Liver (tissue), 9 donors: ENCODE data around the gene PREX1. TPM values are rescaled to one million over a fixed set of nuclear protein-coding genes. Genes with fewer than 3 reads are reported as not detected.

Experiments
- DNase-seq: peaks from one replicate; pipeline ENCODE4 v3.0.0-alpha.2; 2017; ENCODE audit warnings: low spot score
- H3K27ac ChIP-seq, 2 donors: one replicate each; pipeline ENCODE4 v1.7.0; 2013; ENCODE audit warnings: inconsistent platforms in 2 of 2, low read length in 2 of 2, control low read depth in 1 of 2, low read depth in 1 of 2, mild to moderate bottlenecking in 1 of 2
- H3K27me3 ChIP-seq, 4 donors: one replicate each; pipeline versions ENCODE4 v1.6.1 to v1.7.0; 2013; ENCODE audit warnings: low read length in 3 of 4, inconsistent platforms in 1 of 4, mild to moderate bottlenecking in 1 of 4, moderate library complexity in 1 of 4; ENCODE audit not compliant: control insufficient read depth in 4 of 4, insufficient read depth in 4 of 4
- H3K36me3 ChIP-seq, 4 donors: one replicate each; pipeline versions ENCODE4 v1.6.1 to v1.7.0; 2013; ENCODE audit warnings: low read length in 3 of 4, mild to moderate bottlenecking in 3 of 4, low read depth in 1 of 4, moderate library complexity in 1 of 4; ENCODE audit not compliant: control insufficient read depth in 4 of 4, insufficient read depth in 3 of 4
- H3K4me1 ChIP-seq, 4 donors: one replicate each; pipeline versions ENCODE4 v1.6.1 to v1.7.0; 2013; ENCODE audit warnings: low read length in 3 of 4, mild to moderate bottlenecking in 3 of 4, moderate library complexity in 1 of 4; ENCODE audit not compliant: control insufficient read depth in 4 of 4, insufficient read depth in 4 of 4
- H3K4me3 ChIP-seq, 3 donors: one replicate each; pipeline versions ENCODE4 v1.6.1 to v1.7.0; 2013; ENCODE audit warnings: low read length in 3 of 3, control low read depth in 1 of 3, low read depth in 1 of 3, mild to moderate bottlenecking in 1 of 3
- H3K9ac ChIP-seq, 2 donors: one replicate each; pipeline ENCODE4 v1.7.0; 2013; ENCODE audit warnings: low read length in 2 of 2, mild to moderate bottlenecking in 2 of 2, moderate library complexity in 2 of 2, control low read depth in 1 of 2, low read depth in 1 of 2
- H3K9me3 ChIP-seq, 4 donors: one replicate each; pipeline versions ENCODE4 v1.6.1 to v1.7.0; 2013; ENCODE audit warnings: low read length in 3 of 4; ENCODE audit not compliant: control insufficient read depth in 4 of 4
- EGR1 ChIP-seq, 2 donors: IDR thresholded peaks; 2 replicates each; pipeline ENCODE4 v1.6.1; 2016 to 2018; ENCODE audit warnings: antibody characterized with exemption in 2 of 2, low read depth in 2 of 2
- FOXA1 ChIP-seq: IDR thresholded peaks from 2 replicates; pipeline ENCODE4 v1.6.1; 2016; ENCODE audit warnings: antibody characterized with exemption
- FOXA2 ChIP-seq: IDR thresholded peaks from 2 replicates; pipeline ENCODE4 v1.6.1; 2016; ENCODE audit warnings: antibody characterized with exemption
- GABPA ChIP-seq, 2 donors: IDR thresholded peaks in 1 of 2; conservative IDR thresholded peaks in 1 of 2; 2 replicates each; pipeline ENCODE4 v1.6.1; 2016; ENCODE audit warnings: antibody characterized with exemption in 2 of 2, mild to moderate bottlenecking in 1 of 2, moderate library complexity in 1 of 2
- HNF4A ChIP-seq, 2 donors: conservative IDR thresholded peaks; 2 replicates each; pipeline ENCODE4 v1.6.1; 2016; ENCODE audit warnings: antibody characterized with exemption in 2 of 2, mild to moderate bottlenecking in 2 of 2
- HNF4G ChIP-seq: IDR thresholded peaks from 2 replicates; pipeline ENCODE4 v1.6.1; 2016; ENCODE audit warnings: antibody characterized with exemption
- NR2F2 ChIP-seq: IDR thresholded peaks from 2 replicates; pipeline ENCODE4 v1.6.1; 2016; ENCODE audit warnings: antibody characterized with exemption
- SP1 ChIP-seq: IDR thresholded peaks from 2 replicates; pipeline ENCODE4 v1.6.1; 2018; ENCODE audit warnings: antibody characterized with exemption, mild to moderate bottlenecking
- TAF1 ChIP-seq: conservative IDR thresholded peaks from 2 replicates; pipeline ENCODE4 v1.6.1; 2016; ENCODE audit warnings: antibody characterized with exemption, mild to moderate bottlenecking
- YY1 ChIP-seq: IDR thresholded peaks from 2 replicates; pipeline ENCODE4 v1.6.1; 2016; ENCODE audit warnings: antibody characterized with exemption, mild to moderate bottlenecking
- WGBS: extraction: QIAGEN DNeasy Blood & Tissue Kit; methylation state at CpG from one replicate; pipeline ENCODE4 v1.1.7; 2013; 5-methylcytosine and 5-hydroxymethylcytosine counted together
- polyA plus RNA-seq, 2 donors: library from polyadenylated mRNA; stranded (reverse) in 1 of 2; unstranded in 1 of 2; fragments of 200-250 nt in 1 of 2; fragments of >200 nt in 1 of 2; fragmentation: Nextera tagmentation in 1 of 2; extraction: Ambion mirVana in 1 of 2; gene quantifications; one replicate each; pipeline versions ENCODE4 v1.2.1 to v1.2.3, GENCODE V29; 2013 to 2015
- total RNA-seq, 2 donors: library from RNA; depleted of rRNA; stranded (reverse); fragments of >200 nt; gene quantifications; one replicate each; pipeline ENCODE4 v1.2.3, GENCODE V29; 2014
- TF ChIP-seq, protein P1 (sequence below): IDR thresholded peaks from 2 replicates; pipeline ENCODE4 v1.6.1; 2016; ENCODE audit warnings: antibody characterized with exemption
- TF ChIP-seq, protein P2 (sequence below): IDR thresholded peaks from 2 replicates; pipeline ENCODE4 v1.6.1; 2016; ENCODE audit warnings: antibody characterized with exemption, mild to moderate bottlenecking
- TF ChIP-seq, protein P3 (sequence below): fragments of 150-350 bp; IDR thresholded peaks from 2 replicates; pipeline ENCODE4 v1.5.1; 2017; ENCODE audit warnings: improper control_type of control experiment, low read depth, low read length; ENCODE audit not compliant: missing input control
- donor health status: healthy.
- donor health status: healthy.
- donor health status: healthy.
- donor health status: healthy.
- donor health status: healthy.

The PREX1 gene
- total and polyA plus RNA-seq, 4 donors, result 2.2 to 18.0 (median 10.8) TPM

DNA sequence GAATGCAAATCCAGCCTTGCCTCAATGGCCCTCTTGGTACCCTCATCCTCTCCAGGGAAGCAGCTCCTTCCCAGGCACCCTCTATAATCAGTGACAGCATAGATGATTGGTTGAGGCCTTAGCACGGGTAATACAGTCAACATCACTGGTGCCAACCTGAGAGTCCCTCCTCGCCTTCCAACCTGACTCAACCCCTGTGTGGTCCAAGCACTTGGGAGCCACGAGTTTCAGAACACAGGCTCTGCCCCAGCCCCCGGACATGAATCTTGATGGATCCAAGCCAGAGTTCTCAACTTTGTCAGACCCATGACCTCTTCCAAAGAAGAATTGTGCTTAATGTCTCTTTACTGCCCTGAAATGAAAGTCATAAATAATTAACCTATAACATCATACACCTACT, 213.9 kb downstream of the PREX1 start:
- no peak overlapping the region for H3K27ac ChIP-seq
- peaks cover 0 to 4% (median 0%) of the 10 kb centered on the region in 4 donors for H3K27me3 ChIP-seq
- WGBS, result 69% methylated on average over 4 of the region's 4 CpGs
- no peaks in the 10 kb centered on the region for H3K9me3 ChIP-seq
- H3K4me1 ChIP-seq, result no peaks in the 10 kb centered on the region
- no peak for DNase-seq
- no peaks in the 10 kb centered on the region for H3K36me3 ChIP-seq
- H3K9ac ChIP-seq, result no peak overlapping the region
- TF ChIP-seq HNF4A (conservative IDR thresholded peaks at IDR 0.05), result no peak
- no peak overlapping the region for H3K4me3 ChIP-seq

DNA sequence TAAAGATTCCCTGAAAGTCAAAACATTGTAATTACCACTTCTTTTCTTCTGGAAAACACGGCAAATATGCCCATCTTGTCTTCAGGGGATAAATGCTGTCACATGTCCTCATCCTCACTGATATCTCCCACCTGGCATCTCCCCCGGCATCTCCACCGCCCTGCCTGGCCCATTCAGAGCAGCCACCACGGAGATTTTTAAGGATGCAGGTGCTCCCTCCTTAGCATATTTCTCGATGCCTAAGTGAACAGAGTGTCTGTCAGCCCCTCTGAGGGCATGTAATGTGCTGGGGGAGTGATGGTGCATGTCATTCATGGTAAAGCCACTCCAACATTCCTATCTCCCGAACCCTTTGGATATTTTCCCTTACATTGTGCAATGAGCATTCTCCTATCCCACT, 215.5 kb downstream of the PREX1 start:
- Histone ChIP-seq H3K4me1 (no peaks in the 10 kb centered on the region), H3K9ac (no peak overlapping the region), H3K27me3 (peaks cover 0 to 4% (median 0%) of the 10 kb centered on the region in 4 donors), H3K9me3 (no peaks in the 10 kb centered on the region), H3K4me3 (no peak overlapping the region), H3K27ac (no peak overlapping the region), H3K36me3 (no peaks in the 10 kb centered on the region)
- no peak for DNase-seq
- WGBS, result 91% methylated on average over 6 of the region's 6 CpGs
- TF ChIP-seq, protein P1, sequence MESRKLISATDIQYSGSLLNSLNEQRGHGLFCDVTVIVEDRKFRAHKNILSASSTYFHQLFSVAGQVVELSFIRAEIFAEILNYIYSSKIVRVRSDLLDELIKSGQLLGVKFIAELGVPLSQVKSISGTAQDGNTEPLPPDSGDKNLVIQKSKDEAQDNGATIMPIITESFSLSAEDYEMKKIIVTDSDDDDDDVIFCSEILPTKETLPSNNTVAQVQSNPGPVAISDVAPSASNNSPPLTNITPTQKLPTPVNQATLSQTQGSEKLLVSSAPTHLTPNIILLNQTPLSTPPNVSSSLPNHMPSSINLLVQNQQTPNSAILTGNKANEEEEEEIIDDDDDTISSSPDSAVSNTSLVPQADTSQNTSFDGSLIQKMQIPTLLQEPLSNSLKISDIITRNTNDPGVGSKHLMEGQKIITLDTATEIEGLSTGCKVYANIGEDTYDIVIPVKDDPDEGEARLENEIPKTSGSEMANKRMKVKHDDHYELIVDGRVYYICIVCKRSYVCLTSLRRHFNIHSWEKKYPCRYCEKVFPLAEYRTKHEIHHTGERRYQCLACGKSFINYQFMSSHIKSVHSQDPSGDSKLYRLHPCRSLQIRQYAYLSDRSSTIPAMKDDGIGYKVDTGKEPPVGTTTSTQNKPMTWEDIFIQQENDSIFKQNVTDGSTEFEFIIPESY, result no peak
- TF ChIP-seq GABPA (IDR thresholded peaks at IDR 0.05 in 1 of 2, conservative IDR thresholded peaks at IDR 0.05 in 1 of 2) (no peak), NR2F2 (no peak), SP1 (no peak), HNF4G (no peak), FOXA1 (no peak), TAF1 (no peak), YY1 (no peak), EGR1 (IDR thresholded peaks at IDR 0.05; ENCODE audit: low read depth in 2 of 2) (no peak), FOXA2 (no peak)
- TF ChIP-seq, protein P2, sequence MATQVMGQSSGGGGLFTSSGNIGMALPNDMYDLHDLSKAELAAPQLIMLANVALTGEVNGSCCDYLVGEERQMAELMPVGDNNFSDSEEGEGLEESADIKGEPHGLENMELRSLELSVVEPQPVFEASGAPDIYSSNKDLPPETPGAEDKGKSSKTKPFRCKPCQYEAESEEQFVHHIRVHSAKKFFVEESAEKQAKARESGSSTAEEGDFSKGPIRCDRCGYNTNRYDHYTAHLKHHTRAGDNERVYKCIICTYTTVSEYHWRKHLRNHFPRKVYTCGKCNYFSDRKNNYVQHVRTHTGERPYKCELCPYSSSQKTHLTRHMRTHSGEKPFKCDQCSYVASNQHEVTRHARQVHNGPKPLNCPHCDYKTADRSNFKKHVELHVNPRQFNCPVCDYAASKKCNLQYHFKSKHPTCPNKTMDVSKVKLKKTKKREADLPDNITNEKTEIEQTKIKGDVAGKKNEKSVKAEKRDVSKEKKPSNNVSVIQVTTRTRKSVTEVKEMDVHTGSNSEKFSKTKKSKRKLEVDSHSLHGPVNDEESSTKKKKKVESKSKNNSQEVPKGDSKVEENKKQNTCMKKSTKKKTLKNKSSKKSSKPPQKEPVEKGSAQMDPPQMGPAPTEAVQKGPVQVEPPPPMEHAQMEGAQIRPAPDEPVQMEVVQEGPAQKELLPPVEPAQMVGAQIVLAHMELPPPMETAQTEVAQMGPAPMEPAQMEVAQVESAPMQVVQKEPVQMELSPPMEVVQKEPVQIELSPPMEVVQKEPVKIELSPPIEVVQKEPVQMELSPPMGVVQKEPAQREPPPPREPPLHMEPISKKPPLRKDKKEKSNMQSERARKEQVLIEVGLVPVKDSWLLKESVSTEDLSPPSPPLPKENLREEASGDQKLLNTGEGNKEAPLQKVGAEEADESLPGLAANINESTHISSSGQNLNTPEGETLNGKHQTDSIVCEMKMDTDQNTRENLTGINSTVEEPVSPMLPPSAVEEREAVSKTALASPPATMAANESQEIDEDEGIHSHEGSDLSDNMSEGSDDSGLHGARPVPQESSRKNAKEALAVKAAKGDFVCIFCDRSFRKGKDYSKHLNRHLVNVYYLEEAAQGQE, result no peak
- TF ChIP-seq, protein P3, sequence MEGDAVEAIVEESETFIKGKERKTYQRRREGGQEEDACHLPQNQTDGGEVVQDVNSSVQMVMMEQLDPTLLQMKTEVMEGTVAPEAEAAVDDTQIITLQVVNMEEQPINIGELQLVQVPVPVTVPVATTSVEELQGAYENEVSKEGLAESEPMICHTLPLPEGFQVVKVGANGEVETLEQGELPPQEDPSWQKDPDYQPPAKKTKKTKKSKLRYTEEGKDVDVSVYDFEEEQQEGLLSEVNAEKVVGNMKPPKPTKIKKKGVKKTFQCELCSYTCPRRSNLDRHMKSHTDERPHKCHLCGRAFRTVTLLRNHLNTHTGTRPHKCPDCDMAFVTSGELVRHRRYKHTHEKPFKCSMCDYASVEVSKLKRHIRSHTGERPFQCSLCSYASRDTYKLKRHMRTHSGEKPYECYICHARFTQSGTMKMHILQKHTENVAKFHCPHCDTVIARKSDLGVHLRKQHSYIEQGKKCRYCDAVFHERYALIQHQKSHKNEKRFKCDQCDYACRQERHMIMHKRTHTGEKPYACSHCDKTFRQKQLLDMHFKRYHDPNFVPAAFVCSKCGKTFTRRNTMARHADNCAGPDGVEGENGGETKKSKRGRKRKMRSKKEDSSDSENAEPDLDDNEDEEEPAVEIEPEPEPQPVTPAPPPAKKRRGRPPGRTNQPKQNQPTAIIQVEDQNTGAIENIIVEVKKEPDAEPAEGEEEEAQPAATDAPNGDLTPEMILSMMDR, result no peak
